HCT116 (cell line): ENCODE data around the gene PAX5. TPM values are rescaled to one million over a fixed set of nuclear protein-coding genes. Genes with fewer than 3 reads are reported as not detected.

Source experiments
- ATAC-seq: fragments of 200-7000 bp; cut with Tn5 transposase; 2 replicates; pipeline ENCODE4 v1.9.1; 2020; ENCODE audit warnings: mild to moderate bottlenecking, moderate library complexity
- BruUV-seq: library from RNA; stranded (reverse); fragments of 400-500 nt; replicated peaks from 2 replicates; lab custom pipeline; 2021; lab: Mats Ljungman, UMichigan
- CTCF ChIA-PET: fragments of 300-600 bp; sonication (Branson Sonifier 250); formaldehyde crosslinking; loops from one replicate; lab custom pipeline; 2021; ENCODE audit warnings: antibody characterized with exemption; lab: Charles Lee
- POLR2A ChIA-PET: fragments of 300-600, 350-600 bp; sonication (Branson Sonifier 250); formaldehyde crosslinking; loops from one replicate; lab custom pipeline; 2021; ENCODE audit warnings: antibody characterized with exemption; lab: Charles Lee
- RAD21 ChIA-PET, 2 experiments: fragments of 300-600 bp; sonication (Branson Sonifier 250); formaldehyde crosslinking; loops; one replicate each; lab custom pipeline; 2023; ENCODE audit warnings: low total read pairs in 2 of 2; ENCODE audit not compliant: uncharacterized antibody in 2 of 2, unreplicated experiment in 2 of 2, low non-redundant PET in 1 of 2; lab: Charles Lee
- DNase-seq: peaks from one replicate; pipeline ENCODE4 v3.0.0-alpha.2; 2010; ENCODE audit warnings: low read depth, low spot score
- H2AFZ ChIP-seq: fragments of 200-600 bp; shearing (Covaris generic), sonication (generic); 2 replicates; pipeline ENCODE4 v1.6.1; 2017; ENCODE audit warnings: low read depth, mixed run types, mixed read lengths, antibody characterized with exemption, low read length; ENCODE audit not compliant: poor library complexity, severe bottlenecking
- H3K27ac ChIP-seq: 2 replicates; pipeline ENCODE4 v1.5.1; 2012; ENCODE audit warnings: low read depth, low read length
- H3K27me3 ChIP-seq: fragments of 200-600 bp; sonication (generic); 2 replicates; pipeline ENCODE4 v1.6.1; 2016; ENCODE audit warnings: mixed run types, low read length, mixed read lengths; ENCODE audit not compliant: insufficient read depth
- H3K36me3 ChIP-seq, 2 experiments: fragments of 200-500 bp in 1 of 2; fragments of 200-600 bp in 1 of 2; sonication (Bioruptor generic) in 1 of 2; sonication (generic) in 1 of 2; 2 replicates each; pipeline versions ENCODE4 v1.5.1 to v1.6.1; 2014 to 2016; ENCODE audit warnings: low read length in 2 of 2, inconsistent platforms in 1 of 2, mixed read lengths in 1 of 2, mixed run types in 1 of 2; ENCODE audit not compliant: insufficient read depth in 2 of 2, control insufficient read depth in 1 of 2
- H3K4me1 ChIP-seq, 2 experiments: fragments of 200-600 bp in 1 of 2; sonication (generic) in 1 of 2; 2 replicates each; pipeline versions ENCODE4 v1.5.1 to v1.6.1; 2012 to 2017; ENCODE audit warnings: low read length in 2 of 2, inconsistent platforms in 1 of 2, mild to moderate bottlenecking in 1 of 2, mixed read lengths in 1 of 2, mixed run types in 1 of 2, moderate library complexity in 1 of 2; ENCODE audit not compliant: insufficient read depth in 2 of 2, control insufficient read depth in 1 of 2
- H3K4me2 ChIP-seq: fragments of 200-600 bp; sonication (generic); 2 replicates; pipeline ENCODE4 v1.6.1; 2017; ENCODE audit warnings: mixed run types, low read length, mixed read lengths
- H3K4me3 ChIP-seq, 2 experiments: fragments of 200-600 bp in 1 of 2; sonication (generic) in 1 of 2; replicated peaks in 1 of 2; 2 replicates each; pipeline ENCODE4 v1.5.1; 2011 to 2016; ENCODE audit warnings: low read length in 2 of 2, control low read depth in 1 of 2, low read depth in 1 of 2, mild to moderate bottlenecking in 1 of 2, mixed read lengths in 1 of 2, mixed run types in 1 of 2
- H3K79me2 ChIP-seq: fragments of 200-600 bp; sonication (generic); 2 replicates; pipeline ENCODE4 v1.6.1; 2017; ENCODE audit warnings: mild to moderate bottlenecking, mixed run types, low read length, moderate library complexity, mixed read lengths; ENCODE audit not compliant: insufficient read depth
- H3K9ac ChIP-seq: fragments of 200-600 bp; sonication (generic); 2 replicates; pipeline ENCODE4 v1.6.1; 2016; ENCODE audit warnings: low read length, mixed read lengths
- H3K9me2 ChIP-seq: fragments of 200-600 bp; sonication (generic), shearing (Covaris generic); 2 replicates; pipeline ENCODE4 v1.6.1; 2017; ENCODE audit warnings: mixed run types, mild to moderate bottlenecking, moderate library complexity; ENCODE audit not compliant: insufficient read depth
- H3K9me3 ChIP-seq, 2 experiments: fragments of 200-500 bp in 1 of 2; fragments of 200-600 bp in 1 of 2; sonication (Bioruptor generic) in 1 of 2; sonication (generic) in 1 of 2; 2 replicates each; pipeline ENCODE4 v1.6.1; 2014 to 2017; ENCODE audit warnings: low read length in 2 of 2, mixed read lengths in 2 of 2, inconsistent platforms in 1 of 2, low read depth in 1 of 2, mild to moderate bottlenecking in 1 of 2, mixed run types in 1 of 2, moderate library complexity in 1 of 2; ENCODE audit not compliant: control insufficient read depth in 1 of 2, insufficient read depth in 1 of 2
- H4K20me1 ChIP-seq: fragments of 200-600 bp; sonication (generic), shearing (Covaris generic); 2 replicates; pipeline ENCODE4 v1.6.1; 2017; ENCODE audit warnings: mixed run types, mild to moderate bottlenecking, moderate library complexity; ENCODE audit not compliant: insufficient read depth
- CBX3 ChIP-seq: IDR thresholded peaks from 2 replicates; pipeline ENCODE4 v1.6.1; 2012; ENCODE audit warnings: low read depth
- EGR1 ChIP-seq: IDR thresholded peaks from 2 replicates; pipeline ENCODE4 v1.6.1; 2012; ENCODE audit warnings: low read depth
- ELF1 ChIP-seq: IDR thresholded peaks from 2 replicates; pipeline ENCODE4 v1.6.1; 2012; ENCODE audit warnings: low read depth, borderline replicate concordance
- EZH2 ChIP-seq: fragments of 200-600 bp; sonication (generic); IDR thresholded peaks from 2 replicates; pipeline ENCODE4 v1.6.1; 2017; ENCODE audit warnings: antibody characterized with exemption, mixed run types
- EZH2phosphoT487 ChIP-seq: fragments of 200-600 bp; IDR thresholded peaks from 2 replicates; pipeline ENCODE4 v1.6.1; 2018; ENCODE audit warnings: antibody characterized with exemption, borderline replicate concordance
- JUND ChIP-seq: IDR thresholded peaks from 2 replicates; pipeline ENCODE4 v1.6.1; 2012
- POLR2A ChIP-seq: IDR thresholded peaks from 2 replicates; pipeline ENCODE4 v1.7.0; 2011; ENCODE audit warnings: borderline replicate concordance; ENCODE audit not compliant: insufficient read depth, insufficient read length; ENCODE audit errors: extremely low read depth
- SP1 ChIP-seq: IDR thresholded peaks from 2 replicates; pipeline ENCODE4 v1.6.1; 2012; ENCODE audit warnings: low read depth
- TCF7L2 ChIP-seq: IDR thresholded peaks from 2 replicates; pipeline ENCODE4 v1.7.0; 2011; ENCODE audit warnings: borderline replicate concordance, inconsistent platforms; ENCODE audit not compliant: insufficient read depth, insufficient read length; ENCODE audit errors: extremely low read depth
- ZBTB33 ChIP-seq: IDR thresholded peaks from 2 replicates; pipeline ENCODE4 v1.6.1; 2011; ENCODE audit warnings: mild to moderate bottlenecking, low read length, moderate library complexity; ENCODE audit not compliant: insufficient replicate concordance; ENCODE audit errors: extremely low read depth
- intact Hi-C: fragments of 100-400 bp; cut with micrococcal nuclease; formaldehyde crosslinking; loops from 2 replicates; pipeline ENCODE4 v1.10.0; 2022
- total RNA-seq: library from RNA; stranded (reverse); gene quantifications from one replicate; pipeline ENCODE4 v1.2.1, GENCODE V29; 2021; ENCODE audit not compliant: unreplicated experiment

PAX5 gene
- total RNA-seq, 1 experiment from 2014 or later = 0.17 TPM

- H2AFZ ChIP-seq = no peak overlapping the region
- POLR2A ChIA-PET = no interaction called here
- H3K4me2 ChIP-seq = no peak overlapping the region
- H3K79me2 ChIP-seq = no peaks in the 10 kb centered on the region
- no peaks in the 10 kb centered on the region for H3K36me3 ChIP-seq
- no peaks in the 10 kb centered on the region for H3K9me2 ChIP-seq
- no peaks in the 10 kb centered on the region for H4K20me1 ChIP-seq
- ATAC-seq = no peak
- H3K27ac ChIP-seq = no peak overlapping the region
- TF ChIP-seq POLR2A = no peak
- no peak for TF ChIP-seq ELF1
- no peak for TF ChIP-seq SP1
- TF ChIP-seq JUND = no peak
- no peak for TF ChIP-seq EZH2
- no peak for TF ChIP-seq EGR1
- TF ChIP-seq CBX3 = no peak
- TF ChIP-seq EZH2phosphoT487 = no peak
- no peak for TF ChIP-seq ZBTB33
- TF ChIP-seq TCF7L2 = no peak
- RAD21 ChIA-PET = no interaction called here
- intact Hi-C loops = no loop called here
- CTCF ChIA-PET = no interaction called here
- no peaks in the 10 kb centered on the region for H3K9me3 ChIP-seq
- H3K4me3 ChIP-seq = no peak overlapping the region
- no TSS peak for BruUV-seq
- DNase-seq = no peak
- H3K4me1 ChIP-seq = peaks cover 0 to 14% of the 10 kb centered on the region in 2 experiments; a peak in 2 of 4 replicates
- H3K9ac ChIP-seq = no peak overlapping the region
- H3K27me3 ChIP-seq = no peaks in the 10 kb centered on the region
These were observed 93.6 kb downstream of the PAX5 start for GRCh38 chr9:36940500-36940853.
